OCI-LY7 (cell line): ENCODE measurements around the gene CDH1. TPM values are rescaled to one million over a fixed set of nuclear protein-coding genes. Genes with fewer than 3 reads are reported as not detected.

Experiments
- BruUV-seq: library from RNA; stranded (reverse); fragments of 400-500 nt; replicated peaks from 2 replicates; lab custom pipeline; 2021; lab: Mats Ljungman, UMichigan
- CTCF ChIA-PET: fragments of 300-600 bp; sonication (Branson Sonifier 250); formaldehyde crosslinking; loops from one replicate; lab custom pipeline; 2022; ENCODE audit warnings: antibody characterized with exemption; ENCODE audit not compliant: unreplicated experiment; lab: Charles Lee
- POLR2A ChIA-PET: fragments of 300-600 bp; sonication (Branson Sonifier 250); formaldehyde crosslinking; loops from one replicate; lab custom pipeline; 2022; ENCODE audit warnings: antibody characterized with exemption; lab: Charles Lee
- DNase-seq: peaks from one replicate; pipeline ENCODE4 v3.0.0-alpha.2; 2015; ENCODE audit warnings: low spot score
- H2AFZ ChIP-seq: fragments of 200-600 bp; sonication (generic), shearing (Covaris generic); 2 replicates; pipeline ENCODE4 v1.6.1; 2014; ENCODE audit warnings: mild to moderate bottlenecking, antibody characterized with exemption, low read length, moderate library complexity
- H3K27ac ChIP-seq: fragments of 200-600 bp; sonication (generic); 2 replicates; pipeline ENCODE4 v1.5.1; 2014; ENCODE audit warnings: mixed run types, low read depth, mild to moderate bottlenecking, moderate library complexity, low read length, inconsistent platforms; ENCODE audit not compliant: poor library complexity, severe bottlenecking
- H3K36me3 ChIP-seq: fragments of 200-600 bp; sonication (generic); 2 replicates; pipeline ENCODE4 v1.6.1; 2014; ENCODE audit warnings: mild to moderate bottlenecking, antibody characterized with exemption, low read length, moderate library complexity, mixed read lengths; ENCODE audit not compliant: insufficient read depth
- H3K4me1 ChIP-seq: fragments of 200-600 bp; sonication (generic); 2 replicates; pipeline ENCODE4 v1.5.1; 2014; ENCODE audit warnings: mild to moderate bottlenecking, low read length; ENCODE audit not compliant: insufficient read depth, poor library complexity, severe bottlenecking
- H3K4me2 ChIP-seq: fragments of 200-600 bp; sonication (generic); 2 replicates; pipeline ENCODE4 v1.6.1; 2014; ENCODE audit warnings: mild to moderate bottlenecking, low read length
- H3K4me3 ChIP-seq: fragments of 200-600 bp; sonication (generic); 2 replicates; pipeline ENCODE4 v1.5.1; 2014; ENCODE audit warnings: mild to moderate bottlenecking, low read depth, low read length; ENCODE audit not compliant: poor library complexity, severe bottlenecking
- H3K79me2 ChIP-seq: fragments of 200-600 bp; sonication (generic); 2 replicates; pipeline ENCODE4 v1.6.1; 2016; ENCODE audit warnings: low read depth, mild to moderate bottlenecking, low read length, moderate library complexity, mixed read lengths; ENCODE audit not compliant: insufficient read depth
- H3K9me2 ChIP-seq: fragments of 200-600 bp; sonication (generic); 2 replicates; pipeline ENCODE4 v1.6.1; 2016; ENCODE audit warnings: mild to moderate bottlenecking, low read length, mixed read lengths; ENCODE audit not compliant: insufficient read depth
- H3K9me3 ChIP-seq: fragments of 200-600 bp; sonication (generic); 2 replicates; pipeline ENCODE4 v1.6.1; 2014; ENCODE audit warnings: mild to moderate bottlenecking, mixed run types, low read length, mixed read lengths
- H4K20me1 ChIP-seq: fragments of 200-600 bp; sonication (generic); 2 replicates; pipeline ENCODE4 v1.6.1; 2014; ENCODE audit warnings: mild to moderate bottlenecking, antibody characterized with exemption, low read length, moderate library complexity, mixed read lengths; ENCODE audit not compliant: insufficient read depth
- CTCF ChIP-seq: fragments of 200-600 bp; sonication (generic); conservative IDR thresholded peaks from 2 replicates; pipeline ENCODE4 v1.5.1; 2014; ENCODE audit warnings: mild to moderate bottlenecking, antibody characterized with exemption, low read length, moderate library complexity, mixed read lengths
- EZH2phosphoT487 ChIP-seq: fragments of 200-600 bp; sonication (generic); IDR thresholded peaks from 2 replicates; pipeline ENCODE4 v1.6.1; 2018; ENCODE audit warnings: low read depth, borderline replicate concordance, mild to moderate bottlenecking, mixed run types, antibody characterized with exemption, low read length, moderate library complexity, mixed read lengths
- intact Hi-C: fragments of 100-400 bp; cut with micrococcal nuclease; formaldehyde crosslinking; loops from one replicate; pipeline ENCODE4 v1.10.0; 2022; ENCODE audit not compliant: unreplicated experiment
- total RNA-seq, 2 experiments: library from RNA; depleted of rRNA in 1 of 2; stranded (reverse); fragments of >200 nt in 1 of 2; shearing (Covaris generic) in 1 of 2; gene quantifications; 2 replicates each; pipeline ENCODE4 v1.2.3, GENCODE V29; 2014 to 2022

Gene CDH1
- total RNA-seq, 2 experiments from 2014 or later, result not detected

GRCh38 chr16:68823401-68824135, 86.5 kb downstream of the CDH1 start:
- Histone ChIP-seq H3K79me2 (no peaks in the 10 kb centered on the region), H3K4me2 (no peak overlapping the region), H3K9me3 (no peaks in the 10 kb centered on the region), H2AFZ (no peak overlapping the region), H3K27ac (no peak overlapping the region), H3K4me1 (no peaks in the 10 kb centered on the region), H3K9me2 (no peaks in the 10 kb centered on the region), H4K20me1 (no peaks in the 10 kb centered on the region), H3K36me3 (no peaks in the 10 kb centered on the region), H3K4me3 (no peak overlapping the region)
- no peak for DNase-seq
- BruUV-seq, result no TSS peak
- intact Hi-C loops, result no loop called here
- POLR2A ChIA-PET, result interaction anchor here (0.7 kb wide), 2 partner anchors 108 to 327 kb away, joined by 4 to 5 read pairs; no protein-coding TSS in a partner anchor
- CTCF ChIA-PET, result no interaction called here
- no peak for TF ChIP-seq CTCF
- no peak for TF ChIP-seq EZH2phosphoT487

GRCh38 chr16:68825427-68825826, 88.3 kb downstream of the CDH1 start:
- H3K9me2 ChIP-seq, result no peaks in the 10 kb centered on the region
- ChIA-PET POLR2A (no interaction called here), CTCF (no interaction called here)
- H2AFZ ChIP-seq, result no peak overlapping the region
- no peaks in the 10 kb centered on the region for H4K20me1 ChIP-seq
- no peak overlapping the region for H3K4me2 ChIP-seq
- TF ChIP-seq CTCF (no peak), EZH2phosphoT487 (no peak)
- no peaks in the 10 kb centered on the region for H3K4me1 ChIP-seq
- no peaks in the 10 kb centered on the region for H3K36me3 ChIP-seq
- H3K27ac ChIP-seq, result no peak overlapping the region
- no peak overlapping the region for H3K4me3 ChIP-seq
- no peak for DNase-seq
- intact Hi-C loops, result no loop called here
- H3K9me3 ChIP-seq, result no peaks in the 10 kb centered on the region
- no peaks in the 10 kb centered on the region for H3K79me2 ChIP-seq
- BruUV-seq, result no TSS peak

GRCh38 chr16:68826652-68827051, 89.6 kb downstream of the CDH1 start:
- no peak overlapping the region for H3K4me2 ChIP-seq
- no peak for DNase-seq
- no TSS peak for BruUV-seq
- no peaks in the 10 kb centered on the region for H3K79me2 ChIP-seq
- no peaks in the 10 kb centered on the region for H3K36me3 ChIP-seq
- H3K27ac ChIP-seq, result no peak overlapping the region
- intact Hi-C loops, result no loop called here
- H2AFZ ChIP-seq, result no peak overlapping the region
- H3K4me3 ChIP-seq, result no peak overlapping the region
- no peaks in the 10 kb centered on the region for H3K9me3 ChIP-seq
- no peaks in the 10 kb centered on the region for H4K20me1 ChIP-seq
- no peaks in the 10 kb centered on the region for H3K4me1 ChIP-seq
- POLR2A ChIA-PET, result no interaction called here
- H3K9me2 ChIP-seq, result no peaks in the 10 kb centered on the region
- TF ChIP-seq EZH2phosphoT487 (no peak), CTCF (no peak)
- CTCF ChIA-PET, result no interaction called here
